Neural cell (in vitro differentiated cells): ENCODE results near the gene SLC22A3.

ENCODE experiments used
- EP300 ChIP-seq: fragments of 450-650 bp; conservative IDR thresholded peaks from 2 replicates; pipeline ENCODE4 v1.6.1; 2014; ENCODE audit warnings: antibody characterized with exemption, mild to moderate bottlenecking, moderate library complexity; ENCODE audit not compliant: poor library complexity, severe bottlenecking
- EZH2 ChIP-seq: fragments of 200-600, 300-800 bp; shearing (Covaris generic), sonication (generic); IDR thresholded peaks from 2 replicates; pipeline ENCODE4 v1.6.1; 2014; ENCODE audit warnings: antibody characterized with exemption, low read length, borderline replicate concordance, mild to moderate bottlenecking; ENCODE audit not compliant: insufficient read depth, poor library complexity, severe bottlenecking
- MXI1 ChIP-seq: fragments of 450-650 bp; conservative IDR thresholded peaks from 2 replicates; pipeline ENCODE4 v1.6.1; 2014; ENCODE audit warnings: antibody characterized with exemption, mild to moderate bottlenecking; ENCODE audit not compliant: poor library complexity, severe bottlenecking
- POLR2AphosphoS5 ChIP-seq: IDR thresholded peaks from 2 replicates; pipeline ENCODE4 v1.6.1; 2012
- RAD21 ChIP-seq: fragments of 450-650 bp; conservative IDR thresholded peaks from 2 replicates; pipeline ENCODE4 v1.6.1; 2014; ENCODE audit warnings: antibody characterized with exemption, mild to moderate bottlenecking, moderate library complexity
- SMC3 ChIP-seq: fragments of 450-650 bp; conservative IDR thresholded peaks from 2 replicates; pipeline ENCODE4 v1.6.1; 2014; ENCODE audit warnings: antibody characterized with exemption, mild to moderate bottlenecking, moderate library complexity; ENCODE audit not compliant: poor library complexity
- TAF1 ChIP-seq: IDR thresholded peaks from 2 replicates; pipeline ENCODE4 v1.6.1; 2012; ENCODE audit warnings: low read depth
- TF ChIP-seq, protein P1 (sequence below): fragments of 450-650 bp; IDR thresholded peaks from 2 replicates; pipeline ENCODE4 v1.5.1; 2014; ENCODE audit warnings: antibody characterized with exemption, mild to moderate bottlenecking, moderate library complexity; ENCODE audit not compliant: poor library complexity, severe bottlenecking
- TF ChIP-seq, protein P2 (sequence below): IDR thresholded peaks from 2 replicates; pipeline ENCODE4 v1.6.1; 2012; ENCODE audit warnings: borderline replicate concordance

DNA sequence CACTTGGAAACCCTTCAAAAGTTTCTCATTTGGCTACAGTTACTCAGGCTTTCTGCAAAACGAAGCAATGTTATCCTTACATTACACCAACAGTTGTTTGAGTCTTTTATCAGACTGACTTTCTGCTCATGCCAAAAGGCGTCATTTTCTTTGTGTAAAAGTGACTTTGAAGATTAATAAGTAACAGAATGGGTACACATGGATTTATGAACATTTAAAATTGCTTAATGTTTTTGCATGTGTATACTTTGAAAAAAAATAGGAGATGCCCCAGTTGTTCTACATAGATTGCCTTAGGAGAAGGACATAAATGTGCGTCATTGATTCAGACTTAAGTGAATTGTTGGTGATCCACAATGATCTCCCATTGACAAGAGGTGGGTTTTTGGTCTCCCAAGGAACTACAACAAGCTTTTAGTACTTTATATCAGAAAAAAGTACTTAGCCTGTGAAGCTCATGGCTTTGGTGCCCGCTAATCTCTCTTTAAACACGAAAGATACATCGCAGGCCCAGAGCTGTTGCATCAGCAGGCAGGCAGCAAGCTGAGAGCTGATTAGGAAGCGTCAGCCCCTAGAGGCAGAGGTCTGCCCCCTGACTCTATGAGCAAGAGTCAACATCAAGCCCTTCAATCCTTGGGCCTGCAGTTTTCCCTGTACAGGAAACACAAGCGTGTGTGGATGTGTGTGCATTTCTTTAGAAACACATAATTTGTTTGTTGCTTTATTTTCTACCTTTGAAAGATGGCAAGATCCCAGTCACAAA is 45.9 kb downstream of the SLC22A3 start:
- TF ChIP-seq RAD21 (no peak), POLR2AphosphoS5 (no peak), EP300 (no peak), MXI1 (no peak), TAF1 (no peak), EZH2 (no peak), SMC3 (no peak)
- TF ChIP-seq, protein P1, sequence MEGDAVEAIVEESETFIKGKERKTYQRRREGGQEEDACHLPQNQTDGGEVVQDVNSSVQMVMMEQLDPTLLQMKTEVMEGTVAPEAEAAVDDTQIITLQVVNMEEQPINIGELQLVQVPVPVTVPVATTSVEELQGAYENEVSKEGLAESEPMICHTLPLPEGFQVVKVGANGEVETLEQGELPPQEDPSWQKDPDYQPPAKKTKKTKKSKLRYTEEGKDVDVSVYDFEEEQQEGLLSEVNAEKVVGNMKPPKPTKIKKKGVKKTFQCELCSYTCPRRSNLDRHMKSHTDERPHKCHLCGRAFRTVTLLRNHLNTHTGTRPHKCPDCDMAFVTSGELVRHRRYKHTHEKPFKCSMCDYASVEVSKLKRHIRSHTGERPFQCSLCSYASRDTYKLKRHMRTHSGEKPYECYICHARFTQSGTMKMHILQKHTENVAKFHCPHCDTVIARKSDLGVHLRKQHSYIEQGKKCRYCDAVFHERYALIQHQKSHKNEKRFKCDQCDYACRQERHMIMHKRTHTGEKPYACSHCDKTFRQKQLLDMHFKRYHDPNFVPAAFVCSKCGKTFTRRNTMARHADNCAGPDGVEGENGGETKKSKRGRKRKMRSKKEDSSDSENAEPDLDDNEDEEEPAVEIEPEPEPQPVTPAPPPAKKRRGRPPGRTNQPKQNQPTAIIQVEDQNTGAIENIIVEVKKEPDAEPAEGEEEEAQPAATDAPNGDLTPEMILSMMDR: no peak
- TF ChIP-seq, protein P2, sequence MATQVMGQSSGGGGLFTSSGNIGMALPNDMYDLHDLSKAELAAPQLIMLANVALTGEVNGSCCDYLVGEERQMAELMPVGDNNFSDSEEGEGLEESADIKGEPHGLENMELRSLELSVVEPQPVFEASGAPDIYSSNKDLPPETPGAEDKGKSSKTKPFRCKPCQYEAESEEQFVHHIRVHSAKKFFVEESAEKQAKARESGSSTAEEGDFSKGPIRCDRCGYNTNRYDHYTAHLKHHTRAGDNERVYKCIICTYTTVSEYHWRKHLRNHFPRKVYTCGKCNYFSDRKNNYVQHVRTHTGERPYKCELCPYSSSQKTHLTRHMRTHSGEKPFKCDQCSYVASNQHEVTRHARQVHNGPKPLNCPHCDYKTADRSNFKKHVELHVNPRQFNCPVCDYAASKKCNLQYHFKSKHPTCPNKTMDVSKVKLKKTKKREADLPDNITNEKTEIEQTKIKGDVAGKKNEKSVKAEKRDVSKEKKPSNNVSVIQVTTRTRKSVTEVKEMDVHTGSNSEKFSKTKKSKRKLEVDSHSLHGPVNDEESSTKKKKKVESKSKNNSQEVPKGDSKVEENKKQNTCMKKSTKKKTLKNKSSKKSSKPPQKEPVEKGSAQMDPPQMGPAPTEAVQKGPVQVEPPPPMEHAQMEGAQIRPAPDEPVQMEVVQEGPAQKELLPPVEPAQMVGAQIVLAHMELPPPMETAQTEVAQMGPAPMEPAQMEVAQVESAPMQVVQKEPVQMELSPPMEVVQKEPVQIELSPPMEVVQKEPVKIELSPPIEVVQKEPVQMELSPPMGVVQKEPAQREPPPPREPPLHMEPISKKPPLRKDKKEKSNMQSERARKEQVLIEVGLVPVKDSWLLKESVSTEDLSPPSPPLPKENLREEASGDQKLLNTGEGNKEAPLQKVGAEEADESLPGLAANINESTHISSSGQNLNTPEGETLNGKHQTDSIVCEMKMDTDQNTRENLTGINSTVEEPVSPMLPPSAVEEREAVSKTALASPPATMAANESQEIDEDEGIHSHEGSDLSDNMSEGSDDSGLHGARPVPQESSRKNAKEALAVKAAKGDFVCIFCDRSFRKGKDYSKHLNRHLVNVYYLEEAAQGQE: no peak
